Measurements from ENCODE around the gene PTBP3.
"Not testable (repeated sequence)": the region's sequence is repeated elsewhere in the genome, so short reads cannot be mapped to it uniquely, and the experiment has no call there.

Gene PTBP3, protein sequence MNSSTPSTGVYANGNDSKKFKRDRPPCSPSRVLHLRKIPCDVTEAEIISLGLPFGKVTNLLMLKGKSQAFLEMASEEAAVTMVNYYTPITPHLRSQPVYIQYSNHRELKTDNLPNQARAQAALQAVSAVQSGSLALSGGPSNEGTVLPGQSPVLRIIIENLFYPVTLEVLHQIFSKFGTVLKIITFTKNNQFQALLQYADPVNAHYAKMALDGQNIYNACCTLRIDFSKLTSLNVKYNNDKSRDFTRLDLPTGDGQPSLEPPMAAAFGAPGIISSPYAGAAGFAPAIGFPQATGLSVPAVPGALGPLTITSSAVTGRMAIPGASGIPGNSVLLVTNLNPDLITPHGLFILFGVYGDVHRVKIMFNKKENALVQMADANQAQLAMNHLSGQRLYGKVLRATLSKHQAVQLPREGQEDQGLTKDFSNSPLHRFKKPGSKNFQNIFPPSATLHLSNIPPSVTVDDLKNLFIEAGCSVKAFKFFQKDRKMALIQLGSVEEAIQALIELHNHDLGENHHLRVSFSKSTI

DNA sequence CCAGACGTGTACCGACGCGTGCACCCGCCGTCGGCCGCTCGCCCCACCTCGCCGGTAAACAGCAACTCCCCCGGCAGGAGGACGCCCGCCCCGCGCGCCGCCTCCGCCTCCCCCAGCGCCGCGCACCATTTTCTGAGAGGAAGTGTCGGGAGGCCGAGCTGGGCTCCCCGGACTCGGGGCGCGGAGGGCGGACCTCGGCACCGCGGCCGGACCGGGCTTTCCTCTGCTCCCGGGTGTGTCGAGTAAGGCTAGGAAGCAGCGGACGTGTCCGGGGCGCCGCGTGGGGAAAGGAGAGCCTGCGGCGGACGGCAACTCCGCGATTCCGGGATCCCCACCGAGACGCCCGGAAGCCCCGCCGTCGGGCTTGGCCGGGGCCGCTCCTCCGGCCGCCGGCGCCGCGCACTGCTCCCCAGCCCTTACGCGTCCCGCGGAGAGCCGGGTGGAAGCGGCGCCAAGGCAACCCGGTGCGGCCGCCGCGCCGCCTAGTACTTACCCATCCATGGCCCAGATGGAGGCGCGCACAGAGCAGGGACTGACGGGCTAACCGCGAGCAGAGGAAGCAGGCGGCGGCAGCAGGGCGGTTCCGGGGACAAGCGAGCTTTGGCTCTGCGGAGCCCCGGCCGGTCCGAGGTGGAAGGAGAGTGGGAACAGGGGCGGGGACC is at the start of gene PTBP3:
TSS of gene PTBP3 (minus strand) at position 643 of the 662 bp plus-strand sequence. CDS start 35,754 bp downstream, outside the sequence.
- peak; percentile 61 to 69 for DNase-seq (ENCODE audit: low read depth in 2 of 2)

DNA sequence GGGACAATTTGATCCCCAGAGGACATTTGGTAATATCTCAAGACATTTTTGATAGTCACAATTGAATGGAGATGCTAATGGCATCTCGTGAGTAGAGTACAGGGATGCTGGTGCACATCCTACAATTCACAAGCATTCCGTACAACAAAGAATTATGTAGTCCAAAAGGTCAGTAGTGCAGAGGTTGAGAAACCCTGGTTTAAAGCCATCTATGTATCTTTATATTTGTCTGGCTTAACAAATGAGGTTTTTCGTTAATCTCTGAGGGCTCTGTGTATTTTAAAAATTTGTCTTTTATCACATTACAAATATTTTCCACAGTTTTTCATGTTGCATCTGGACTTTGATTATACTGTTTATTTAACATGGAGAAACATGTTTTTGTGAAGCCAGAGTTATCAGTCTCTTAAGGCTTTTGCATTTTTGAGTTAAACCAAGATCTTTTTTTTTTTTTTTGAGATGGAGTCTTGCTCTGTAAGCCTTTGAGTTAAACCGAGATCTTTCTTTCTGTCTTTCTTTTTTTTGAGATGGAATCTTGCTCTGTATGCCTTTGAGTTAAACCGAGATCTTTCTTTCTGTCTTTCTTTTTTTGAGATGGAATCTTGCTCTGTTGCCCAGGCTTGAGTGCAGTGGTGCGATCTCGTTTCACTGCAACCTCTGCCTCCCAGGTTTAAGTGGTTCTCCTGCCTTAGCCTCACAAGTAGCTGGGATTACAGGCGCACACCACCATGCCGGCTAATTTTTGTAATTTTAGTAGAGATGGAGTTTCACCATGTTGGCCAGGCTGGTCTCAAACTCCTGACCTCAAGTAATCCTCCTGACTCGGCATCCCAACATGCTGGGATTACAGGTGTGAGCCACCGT is 49.3 kb upstream of the PTBP3 start:
- DNase-seq (ENCODE audit: low read depth in 2 of 2) = no peak

- DNase-seq (ENCODE audit: low read depth in 2 of 2) = no peak
Observed at GRCh38 chr9:112382066-112382465, 48.6 kb upstream of the PTBP3 start.

DNA sequence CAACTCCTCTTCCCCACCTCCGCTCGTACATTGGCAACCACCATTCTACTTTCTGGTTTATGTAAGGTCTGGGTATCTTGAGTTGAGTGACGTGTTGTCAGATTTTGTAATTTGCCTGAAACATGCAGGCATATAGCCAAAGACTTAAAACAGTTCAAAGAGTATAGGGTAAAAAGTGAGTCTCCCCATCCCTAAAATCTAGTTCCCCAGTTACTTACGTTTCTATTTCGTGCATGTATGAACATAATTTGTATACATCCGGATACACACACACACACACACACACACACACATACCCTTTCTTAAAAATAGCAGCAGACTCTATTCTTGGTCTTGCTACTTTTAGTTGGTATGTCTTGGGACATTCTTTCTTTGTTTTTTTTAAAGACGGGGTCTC is 47.4 kb upstream of the PTBP3 start:
- no peak for DNase-seq (ENCODE audit: low read depth in 2 of 2)

GRCh38 chr9:112380102-112380824 is 46.8 kb upstream of the PTBP3 start, which contains the start of gene HSDL2:
Gene HSDL2, plus strand, starts transcription at chr9:112380108. Its CDS starts 56 bp downstream, at chr9:112380164.
- DNase-seq (ENCODE audit: low read depth in 2 of 2) = no peak

- peak; percentile 95 to 96 for DNase-seq (ENCODE audit: low read depth in 2 of 2)
Observed at GRCh38 chr9:112379177-112380101, 46.0 kb upstream of the PTBP3 start.

GRCh38 chr9:112378328-112379176 is 45.1 kb upstream of the PTBP3 start:
- no peak for DNase-seq (ENCODE audit: low read depth in 2 of 2)

GRCh38 chr9:112377684-112378327 is 44.4 kb upstream of the PTBP3 start:
- no peak for DNase-seq (ENCODE audit: low read depth in 2 of 2)

GRCh38 chr9:112377087-112377486 is 43.7 kb upstream of the PTBP3 start:
- DNase-seq (ENCODE audit: low read depth in 2 of 2) = no peak

DNA sequence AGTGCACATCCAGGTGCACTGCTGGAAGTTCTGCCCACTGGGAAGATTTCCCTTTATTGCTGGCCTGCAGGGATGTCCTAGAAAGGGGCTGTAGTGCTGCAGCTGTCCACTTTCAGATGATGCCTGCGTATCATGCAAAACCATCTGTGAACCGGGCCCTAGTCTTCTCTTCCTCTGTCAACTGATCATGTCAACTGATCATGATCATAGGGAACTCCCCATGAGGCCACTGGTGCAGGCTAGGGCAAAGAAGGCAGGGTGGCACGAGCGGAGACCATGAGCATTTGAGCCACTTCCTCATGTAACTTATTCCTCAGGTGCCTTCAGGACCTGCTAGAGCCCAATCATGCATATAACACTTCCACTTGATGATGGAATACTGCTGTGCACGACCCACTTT is 41.9 kb upstream of the PTBP3 start:
- DNase-seq (ENCODE audit: low read depth in 2 of 2) = no peak

- DNase-seq (ENCODE audit: low read depth in 2 of 2) = not testable (repeated sequence)
Observed at GRCh38 chr9:112374232-112374631, 40.8 kb upstream of the PTBP3 start.

DNA sequence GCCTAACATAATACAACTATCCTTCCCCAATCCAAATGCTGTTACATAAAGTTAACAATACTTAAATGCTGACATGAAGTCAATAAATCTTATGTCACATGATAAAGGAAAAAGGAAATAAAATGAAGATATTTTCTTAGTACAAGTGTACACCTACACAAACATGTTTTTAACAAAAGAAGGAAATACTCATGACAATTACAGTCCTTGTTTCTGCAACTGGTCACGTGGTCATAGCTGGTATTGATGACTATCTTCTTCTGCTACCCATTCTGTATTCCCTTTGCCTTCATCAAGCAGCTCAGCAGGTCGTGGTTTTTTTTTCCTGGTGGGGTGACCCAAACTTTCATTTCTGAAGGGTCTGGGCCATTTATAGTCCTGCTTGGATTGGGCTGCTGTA is 40.2 kb upstream of the PTBP3 start:
- not testable (repeated sequence) for DNase-seq (ENCODE audit: low read depth in 2 of 2)

GRCh38 chr9:112371060-112371459 is 37.6 kb upstream of the PTBP3 start:
- no peak for DNase-seq (ENCODE audit: low read depth in 2 of 2)

DNA sequence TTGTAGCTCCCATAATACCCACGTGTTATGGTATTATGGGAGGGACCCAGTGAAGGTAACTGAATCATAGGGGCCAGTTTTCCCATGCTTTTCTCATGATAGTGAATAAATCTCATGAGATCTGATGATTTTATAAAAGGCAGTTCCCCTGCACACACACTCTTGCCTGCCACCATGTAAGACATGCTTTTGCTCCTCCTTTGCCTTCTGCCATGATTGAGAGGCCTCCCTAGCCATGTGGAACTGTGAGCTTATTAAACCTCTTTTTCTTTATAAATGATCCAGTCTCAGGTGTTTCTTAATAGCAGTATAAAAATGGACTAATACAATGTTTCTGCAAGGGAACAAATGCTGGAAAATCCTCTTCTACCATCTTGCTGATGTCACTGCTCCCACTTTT is 36.4 kb upstream of the PTBP3 start:
- no peak for DNase-seq (ENCODE audit: low read depth in 2 of 2)

GRCh38 chr9:112367465-112367864 is 34.0 kb upstream of the PTBP3 start:
- no peak for DNase-seq (ENCODE audit: low read depth in 2 of 2)

DNA sequence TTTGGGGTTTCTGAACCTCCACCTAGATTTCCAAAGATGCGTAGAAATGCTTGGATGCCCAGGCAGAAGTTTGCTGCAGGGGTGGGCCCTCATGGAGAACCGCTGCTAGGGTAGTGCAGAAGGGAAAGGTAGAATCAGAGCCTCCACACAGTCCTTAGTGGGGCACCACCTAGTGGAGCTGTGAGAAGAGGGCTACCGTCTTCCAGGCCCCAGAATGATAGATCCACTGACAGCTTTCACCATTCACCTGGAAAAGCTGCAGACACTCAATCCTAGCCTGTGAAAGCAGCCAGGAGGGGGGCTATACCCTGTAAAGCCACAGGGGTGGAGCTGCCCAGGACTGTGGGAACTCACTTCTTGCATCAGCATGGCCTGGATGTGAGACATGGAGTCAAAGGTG is 33.2 kb upstream of the PTBP3 start:
- no peak for DNase-seq (ENCODE audit: low read depth in 2 of 2)

DNA sequence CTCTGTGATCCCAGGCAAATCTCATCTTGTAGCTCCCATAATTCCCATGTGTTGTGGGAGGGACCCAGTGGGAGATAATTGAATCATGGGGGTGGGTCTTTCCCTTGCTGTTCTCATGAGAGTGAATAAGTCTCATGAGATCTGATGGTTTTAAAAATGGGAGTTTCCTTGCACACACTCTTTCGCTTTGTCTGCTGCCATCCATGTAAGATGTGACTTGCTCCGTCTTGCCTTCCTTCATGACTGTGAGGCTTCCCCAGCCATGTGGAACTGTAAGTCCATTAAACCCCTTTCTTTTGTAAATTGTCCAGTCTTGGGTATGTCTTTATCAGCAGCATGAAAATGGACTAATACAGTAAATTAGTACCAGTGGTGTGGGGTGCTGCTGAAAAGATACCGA is 31.8 kb upstream of the PTBP3 start:
- DNase-seq (ENCODE audit: low read depth in 2 of 2) = not testable (repeated sequence)

- DNase-seq (ENCODE audit: low read depth in 2 of 2) = no peak
Observed at GRCh38 chr9:112364761-112365160, 31.3 kb upstream of the PTBP3 start.

DNA sequence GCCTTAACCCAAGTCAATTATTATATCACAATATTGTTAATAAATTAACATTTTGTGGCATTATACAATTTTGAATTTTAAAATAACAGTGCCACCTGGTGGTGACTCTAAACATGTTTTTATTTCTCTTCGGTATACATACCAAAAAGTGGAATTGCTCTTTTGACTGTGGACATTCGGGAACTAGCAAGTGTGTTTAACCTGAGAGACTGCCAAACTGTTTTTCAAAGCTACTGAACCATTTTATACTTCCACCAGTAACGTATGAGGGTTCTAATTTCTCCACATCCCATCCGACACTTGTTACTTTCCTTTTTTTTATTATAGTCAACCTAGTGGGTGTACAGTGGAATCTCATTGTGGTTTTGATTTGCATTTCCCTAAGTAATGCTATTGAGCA is 28.2 kb upstream of the PTBP3 start:
- DNase-seq (ENCODE audit: low read depth in 2 of 2) = no peak

All from stimulated activated CD8-positive, alpha-beta memory T cell treated with anti-CD3 and anti-CD28 coated beads, Interleukin-2, amount 100 ng/mL, for 1 hour (primary cell).